Kidney epithelial cell (primary cell): Measurements from ENCODE around the gene ASCL2. TPM values are rescaled to one million over a fixed set of nuclear protein-coding genes. Genes with fewer than 3 reads are reported as not detected.
"Not testable (repeated sequence)": the region's sequence is repeated elsewhere in the genome, so short reads cannot be mapped to it uniquely, and the experiment has no call there.

Experiments
- DNase-seq: peaks from one replicate; pipeline ENCODE4 v3.0.0-alpha.2; 2010; ENCODE audit warnings: low read depth
- H3K27me3 ChIP-seq: 2 replicates; pipeline ENCODE4 v1.6.0; 2011; ENCODE audit warnings: low read length; ENCODE audit not compliant: control insufficient read depth, insufficient read depth
- H3K36me3 ChIP-seq: 2 replicates; pipeline ENCODE4 v1.5.1; 2011; ENCODE audit warnings: low read length; ENCODE audit not compliant: control insufficient read depth, insufficient read depth
- H3K4me3 ChIP-seq: 2 replicates; pipeline ENCODE4 v1.5.1; 2011; ENCODE audit warnings: low read depth, mild to moderate bottlenecking, control low read depth, low read length
- CTCF ChIP-seq: IDR thresholded peaks from 2 replicates; pipeline ENCODE4 v1.5.1; 2011; ENCODE audit warnings: mild to moderate bottlenecking, moderate library complexity, low read length, control low read depth, inconsistent platforms; ENCODE audit not compliant: insufficient read depth, poor library complexity, severe bottlenecking
- total RNA-seq: library from RNA; depleted of rRNA; stranded (reverse); fragments of >200 nt; gene quantifications from 2 replicates; pipeline ENCODE4 v1.2.3, GENCODE V29; 2015

The ASCL2 gene
- total RNA-seq, 1 donor from 2014 or later = not detected

GRCh38 chr11:2237457-2238238 lies 32.7 kb downstream of the ASCL2 start:
- Histone ChIP-seq H3K4me3 (no peak overlapping the region), H3K27me3 (peaks cover 3% of the 10 kb centered on the region), H3K36me3 (no peaks in the 10 kb centered on the region)
- TF ChIP-seq CTCF = no peak
- no peak for DNase-seq

- not testable (repeated sequence) for H3K36me3 ChIP-seq, H3K4me3 ChIP-seq, DNase-seq, H3K27me3 ChIP-seq
Observed at GRCh38 chr11:2236381-2237134, 33.8 kb downstream of the ASCL2 start.

- no peak for DNase-seq
- TF ChIP-seq CTCF = no peak
- Histone ChIP-seq H3K27me3 (peaks cover 3% of the 10 kb centered on the region), H3K36me3 (no peaks in the 10 kb centered on the region), H3K4me3 (no peak overlapping the region)
Observed at GRCh38 chr11:2235588-2236326, 34.6 kb downstream of the ASCL2 start.

- no peak for TF ChIP-seq CTCF
- DNase-seq = no peak
- H3K36me3 ChIP-seq = no peaks in the 10 kb centered on the region
- peaks cover 3% of the 10 kb centered on the region for H3K27me3 ChIP-seq
- no peak overlapping the region for H3K4me3 ChIP-seq
Observed at GRCh38 chr11:2234963-2235362, 35.4 kb downstream of the ASCL2 start.

- Histone ChIP-seq H3K36me3 (no peaks in the 10 kb centered on the region), H3K4me3 (no peak overlapping the region), H3K27me3 (peaks cover 3% of the 10 kb centered on the region)
- no peak for DNase-seq
- no peak for TF ChIP-seq CTCF
Observed at GRCh38 chr11:2233693-2234455, 36.5 kb downstream of the ASCL2 start.
